K562 (cell line): ENCODE data around the gene ADGRG1. TPM values are rescaled to one million over a fixed set of nuclear protein-coding genes. Genes with fewer than 3 reads are reported as not detected.
A peak's percentile ranks its signal among the peaks of the same experiment; 100 is the strongest.

Source experiments
- CXXC5 ChIP-seq: fragments of 250-450 bp; sonication (Bioruptor Pico); IDR thresholded peaks from 2 replicates; pipeline ENCODE4 v1.8.0; 2022; ENCODE audit warnings: inconsistent platforms, mild to moderate bottlenecking, moderate library complexity
- KAT8 ChIP-seq: fragments of 450-650 bp; IDR thresholded peaks from 2 replicates; pipeline ENCODE4 v1.6.1; 2016; ENCODE audit warnings: low read depth, mild to moderate bottlenecking
- KHSRP ChIP-seq: fragments of 450-650 bp; IDR thresholded peaks from 2 replicates; pipeline ENCODE4 v1.6.1; 2017
- LCOR ChIP-seq: sonication (generic); formaldehyde crosslinking; IDR thresholded peaks from 2 replicates; pipeline ENCODE4 v1.8.0; 2022; ENCODE audit warnings: mild to moderate bottlenecking, missing genetic modification reagents
- MGA ChIP-seq: fragments of 450-650 bp; IDR thresholded peaks from 2 replicates; pipeline ENCODE4 v1.6.1; 2016; ENCODE audit warnings: mild to moderate bottlenecking, moderate library complexity
- MTA1 ChIP-seq: fragments of 450-650 bp; IDR thresholded peaks from 2 replicates; pipeline ENCODE4 v1.6.1; 2017; ENCODE audit warnings: borderline replicate concordance
- NFIC ChIP-seq: fragments of 450-650 bp; IDR thresholded peaks from 2 replicates; pipeline ENCODE4 v1.6.1; 2017; ENCODE audit warnings: mild to moderate bottlenecking, inconsistent platforms
- NFXL1 ChIP-seq: fragments of 450-650 bp; formaldehyde crosslinking; IDR thresholded peaks from 2 replicates; pipeline ENCODE4 v1.4.0; 2021; ENCODE audit warnings: mild to moderate bottlenecking
- PHF20 ChIP-seq: fragments of 450-650 bp; IDR thresholded peaks from 2 replicates; pipeline ENCODE4 v1.6.1; 2018; ENCODE audit not compliant: partially characterized antibody
- SMARCA4 ChIP-seq: fragments of 450-650 bp; IDR thresholded peaks from 2 replicates; pipeline ENCODE4 v1.6.1; 2016
- TAF1 ChIP-seq: IDR thresholded peaks from 2 replicates; pipeline ENCODE4 v1.6.1; 2011; ENCODE audit warnings: mild to moderate bottlenecking, low read length, moderate library complexity; ENCODE audit not compliant: insufficient read depth, control insufficient read depth, severe bottlenecking; ENCODE audit errors: extremely low read depth
- TGIF2 ChIP-seq: sonication (generic); formaldehyde crosslinking; IDR thresholded peaks from 2 replicates; pipeline ENCODE4 v1.8.1; 2022; ENCODE audit warnings: mild to moderate bottlenecking, missing genetic modification reagents, moderate library complexity
- ZNF146 ChIP-seq: IDR thresholded peaks from one replicate; pipeline ENCODE4 v1.6.1; 2018; ENCODE audit warnings: missing compliant biosample characterization; ENCODE audit not compliant: unreplicated experiment
- ZNF57 ChIP-seq: fragments of 450-650 bp; formaldehyde crosslinking; IDR thresholded peaks from 2 replicates; pipeline ENCODE4 v1.4.0; 2020; ENCODE audit warnings: mild to moderate bottlenecking, moderate library complexity
- ZNF589 ChIP-seq: fragments of 200-800 bp; sonication (Bioruptor generic); IDR thresholded peaks from 2 replicates; pipeline ENCODE4 v1.6.1; 2016; ENCODE audit warnings: low read depth, missing genetic modification characterization, missing compliant biosample characterization
- ZNF764 ChIP-seq: fragments of 250-450 bp; sonication (Bioruptor Pico); IDR thresholded peaks from 2 replicates; pipeline ENCODE4 v1.4.0; 2020; ENCODE audit warnings: low read depth, mild to moderate bottlenecking, moderate library complexity
- polyA plus RNA-seq, 8 experiments: library from polyadenylated mRNA; depleted of rRNA in 4 of 8; stranded (reverse) in 5 of 8; unstranded in 3 of 8; fragments of >200 nt; fragmentation: Nextera tagmentation in 2 of 8; fragmentation: Illumina TruSeq in 1 of 8; extraction: Ambion mirVana in 2 of 8; extraction: Trizol in 1 of 8; gene quantifications; 2 replicates each; pipeline versions ENCODE4 v1.2.1 to v1.2.3, GENCODE V29; 2011 to 2014; ENCODE audit warnings: inconsistent platforms in 1 of 8, missing spikeins in 1 of 8
- total RNA-seq, 7 experiments: library from RNA; depleted of rRNA in 6 of 7; stranded (reverse); fragments of >200 nt in 6 of 7; fragmentation: Illumina TruSeq in 2 of 7; extraction: Trizol in 2 of 7; gene quantifications; 2 replicates each; pipeline versions ENCODE4 v1.2.1 to v1.2.3, GENCODE V29; 2011 to 2021; ENCODE audit warnings: low replicate concordance in 1 of 7
- TF ChIP-seq, protein P1 (sequence below): fragments of 250-450 bp; sonication (Bioruptor Pico); IDR thresholded peaks from 2 replicates; pipeline ENCODE4 v1.8.0; 2021; ENCODE audit warnings: mild to moderate bottlenecking, moderate library complexity

The ADGRG1 gene
- total and polyA plus RNA-seq, 9 of the 15 experiments (the other 6 are each of a cell fraction or from before 2014, with no cell fraction given): 0.04 to 0.31 (median 0.16) TPM; not detected in 6

GRCh38 chr16:57649443-57649751, 21.0 kb downstream of the ADGRG1 start (continued):
- TF ChIP-seq MGA: no peak
- no peak for TF ChIP-seq SMARCA4
- no peak for TF ChIP-seq ZNF589
- TF ChIP-seq TGIF2 (CRISPR knock-in tag): no peak
- TF ChIP-seq ZNF57 (CRISPR knock-in tag): no peak
- no peak for TF ChIP-seq TAF1
- no peak for TF ChIP-seq MTA1
- 0 out of 2 replicates have a peak, but pooled peaks have one; percentile 2 for TF ChIP-seq CXXC5
- TF ChIP-seq PHF20: no peak
- TF ChIP-seq, protein P1, sequence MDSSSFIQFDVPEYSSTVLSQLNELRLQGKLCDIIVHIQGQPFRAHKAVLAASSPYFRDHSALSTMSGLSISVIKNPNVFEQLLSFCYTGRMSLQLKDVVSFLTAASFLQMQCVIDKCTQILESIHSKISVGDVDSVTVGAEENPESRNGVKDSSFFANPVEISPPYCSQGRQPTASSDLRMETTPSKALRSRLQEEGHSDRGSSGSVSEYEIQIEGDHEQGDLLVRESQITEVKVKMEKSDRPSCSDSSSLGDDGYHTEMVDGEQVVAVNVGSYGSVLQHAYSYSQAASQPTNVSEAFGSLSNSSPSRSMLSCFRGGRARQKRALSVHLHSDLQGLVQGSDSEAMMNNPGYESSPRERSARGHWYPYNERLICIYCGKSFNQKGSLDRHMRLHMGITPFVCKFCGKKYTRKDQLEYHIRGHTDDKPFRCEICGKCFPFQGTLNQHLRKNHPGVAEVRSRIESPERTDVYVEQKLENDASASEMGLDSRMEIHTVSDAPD (CRISPR knock-in tag): no peak
- TF ChIP-seq ZNF146: no peak
- TF ChIP-seq LCOR: peak; percentile 51
- no peak for TF ChIP-seq KAT8
- no peak for TF ChIP-seq KHSRP
- 0 out of 2 replicates have a peak, but pooled peaks have one; percentile 1 for TF ChIP-seq NFIC
- TF ChIP-seq ZNF764: no peak
- no peak for TF ChIP-seq NFXL1 (CRISPR knock-in tag)
